HG03108 (cell line): ENCODE data around the gene MRNIP.
"Not testable (repeated sequence)": the region's sequence is repeated elsewhere in the genome, so short reads cannot be mapped to it uniquely, and the experiment has no call there.

ENCODE experiments used
- ATAC-seq: cut with Tn5 transposase; IDR thresholded peaks from one replicate; pipeline ENCODE4 v1.9.1; 2021; ENCODE audit warnings: moderate library complexity; ENCODE audit not compliant: unreplicated experiment

The MRNIP gene

DNA sequence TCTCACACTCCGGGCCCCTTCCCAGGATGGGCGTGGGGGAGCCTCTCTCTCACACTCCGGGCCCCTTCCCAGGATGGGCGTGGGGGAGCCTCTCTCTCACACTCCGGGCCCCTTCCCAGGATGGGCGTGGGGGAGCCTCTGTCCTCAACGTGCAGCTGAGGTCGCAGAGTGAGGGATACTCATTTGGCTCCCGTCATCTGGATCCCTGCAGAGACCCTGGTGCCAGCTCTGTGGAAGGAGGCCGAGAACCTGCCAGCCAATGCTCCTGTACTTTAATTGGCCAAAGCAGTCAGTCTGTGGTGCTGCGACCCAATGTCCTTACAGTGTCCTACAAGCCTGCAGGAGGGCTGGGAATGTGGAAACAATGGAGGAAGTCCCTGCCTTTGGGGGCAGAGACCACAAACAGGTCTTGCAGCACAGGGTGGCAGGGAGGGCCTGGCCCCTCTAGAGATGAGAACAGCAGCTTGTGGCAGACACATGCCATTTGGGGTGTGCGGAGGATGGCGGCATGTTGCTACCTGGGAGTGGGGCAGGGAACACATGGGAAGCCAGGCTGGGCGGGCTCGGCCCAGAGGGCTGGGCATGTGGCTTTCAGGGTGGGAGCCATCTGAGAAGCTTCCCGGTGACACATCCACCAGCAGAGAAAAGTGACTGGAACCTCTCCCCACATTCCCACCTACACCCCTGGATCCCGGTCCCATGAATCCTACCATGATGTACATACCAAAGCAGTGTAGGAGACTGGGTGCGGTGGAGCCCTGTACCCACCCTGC lies 13.6 kb upstream of the MRNIP start:
- no peak for ATAC-seq

- ATAC-seq: not testable (repeated sequence)
Measured at GRCh38 chr5:179871533-179871932, 12.9 kb upstream of the MRNIP start.

DNA sequence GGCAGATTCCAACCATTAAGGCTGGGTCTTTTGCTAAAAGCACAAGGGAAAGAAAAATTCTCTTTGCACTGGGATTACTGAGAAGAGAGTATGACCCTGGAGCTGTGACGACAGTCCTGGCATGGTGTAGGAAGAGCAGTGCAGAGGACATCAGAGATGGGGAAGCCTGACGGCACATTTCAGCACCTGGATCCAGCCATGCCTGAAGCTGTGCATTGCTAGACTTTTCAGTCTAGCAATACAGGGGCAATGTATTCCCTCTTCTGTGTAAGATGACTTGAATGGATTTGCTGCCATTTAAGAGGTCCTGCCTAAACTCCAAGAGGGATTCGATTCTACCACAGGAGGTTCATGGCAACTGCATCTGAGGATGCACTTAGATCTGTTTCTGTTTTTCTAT lies 12.3 kb upstream of the MRNIP start:
- no peak for ATAC-seq

GRCh38 chr5:179870403-179870903 lies 11.8 kb upstream of the MRNIP start:
- ATAC-seq: no peak

GRCh38 chr5:179869641-179870402 lies 11.2 kb upstream of the MRNIP start:
- ATAC-seq: no peak

DNA sequence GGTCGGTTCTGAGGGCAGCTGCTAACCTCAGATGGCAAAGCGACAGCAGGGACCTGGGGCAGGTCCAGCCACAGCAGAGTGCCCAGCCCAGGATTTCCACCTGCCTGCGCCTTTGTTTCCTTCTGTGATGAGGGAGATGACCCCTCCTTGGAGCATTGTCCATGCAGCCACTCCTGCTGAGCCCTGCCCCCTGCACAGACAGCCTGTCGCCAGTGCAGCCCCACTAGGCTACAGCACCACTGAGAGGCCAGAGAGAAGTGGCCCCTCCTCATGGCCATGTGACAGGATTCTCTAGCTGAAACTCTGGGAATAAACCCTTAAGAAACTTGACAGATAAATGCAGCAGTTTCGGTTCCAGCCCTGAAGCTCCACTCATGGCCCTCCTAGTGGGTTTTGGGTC lies 10.5 kb upstream of the MRNIP start:
- no peak for ATAC-seq

- ATAC-seq: no peak
Measured at GRCh38 chr5:179868541-179868940, 9.9 kb upstream of the MRNIP start.

GRCh38 chr5:179867476-179867875 lies 8.9 kb upstream of the MRNIP start:
- ATAC-seq: no peak

DNA sequence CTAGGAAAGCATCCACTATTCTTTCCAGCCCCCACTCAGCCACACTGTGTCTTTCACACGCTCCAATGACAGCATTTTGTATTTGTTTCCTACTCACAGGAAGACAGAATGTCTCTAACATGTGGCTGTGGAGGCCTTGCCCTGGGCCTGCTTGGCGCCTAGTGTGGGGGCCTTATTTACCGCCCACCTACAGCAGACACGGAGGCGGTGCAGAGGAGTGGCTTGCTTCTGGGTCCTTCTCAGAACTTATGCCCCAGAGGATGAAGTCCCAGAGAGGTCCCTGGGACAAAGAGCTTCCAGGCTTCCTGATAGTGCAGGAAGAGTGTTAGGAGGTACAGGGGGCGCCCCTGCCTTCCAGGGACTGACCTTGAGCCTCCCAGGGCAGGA lies 8.5 kb upstream of the MRNIP start:
- no peak for ATAC-seq

- ATAC-seq: no peak
Measured at GRCh38 chr5:179866241-179867078, 7.8 kb upstream of the MRNIP start.

DNA sequence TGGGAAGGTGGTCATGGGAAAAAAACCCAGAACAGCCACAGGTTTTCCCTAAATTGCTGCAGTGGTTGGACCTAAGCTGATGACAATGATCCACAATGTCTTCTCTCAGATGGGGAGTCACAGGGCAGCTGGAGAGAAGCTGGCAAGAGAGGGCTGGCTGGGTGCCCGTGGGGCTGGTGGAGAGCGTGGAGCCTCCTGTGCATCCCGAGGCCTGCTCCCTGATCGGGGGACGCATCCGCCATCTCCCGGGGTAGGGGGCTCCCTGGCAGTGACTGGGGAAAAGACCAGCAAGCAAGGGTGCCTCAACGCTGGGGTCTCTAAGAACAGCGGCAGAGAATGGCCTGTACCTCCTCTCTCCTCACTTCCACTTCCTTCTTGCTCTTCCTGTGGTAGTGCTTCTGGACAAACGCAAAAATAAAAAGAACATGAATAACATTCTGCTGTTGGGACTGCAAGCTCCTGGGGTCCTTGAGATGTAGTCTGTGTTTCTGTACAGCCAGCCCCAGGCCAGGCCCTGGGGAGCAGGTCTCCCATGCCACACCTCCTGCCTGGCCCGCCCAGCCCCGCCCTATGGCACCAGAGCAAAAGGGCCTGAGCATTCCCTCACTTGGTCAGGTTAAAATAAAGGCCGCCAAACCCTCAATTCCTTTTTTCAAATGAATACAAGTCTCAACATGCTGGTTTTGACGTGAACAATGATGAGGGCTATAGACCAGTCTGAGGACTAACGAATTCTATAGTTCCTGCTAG lies 7.0 kb upstream of the MRNIP start:
- ATAC-seq: no peak

DNA sequence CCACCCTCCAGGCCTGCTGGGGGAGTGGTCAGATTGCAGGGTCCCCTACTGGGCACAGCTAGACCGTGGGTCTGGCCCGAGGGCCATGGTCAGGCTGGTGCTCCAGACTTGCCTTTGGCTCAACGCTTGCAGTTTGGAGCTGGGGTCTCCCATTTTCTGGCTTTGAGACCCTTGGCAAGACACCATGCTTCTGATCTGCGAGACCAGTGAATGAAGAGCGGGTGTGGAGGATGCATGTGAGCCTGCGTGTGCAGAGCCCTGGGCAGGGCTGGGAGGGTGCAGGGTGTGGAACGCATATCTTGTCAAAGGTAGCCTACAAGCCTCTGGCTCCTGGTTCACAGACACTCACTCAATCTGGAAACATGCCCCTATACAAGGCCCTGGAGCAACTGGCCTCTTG lies 6.1 kb upstream of the MRNIP start:
- ATAC-seq: no peak

- no peak for ATAC-seq
Measured at GRCh38 chr5:179863449-179864085, 5.0 kb upstream of the MRNIP start.

DNA sequence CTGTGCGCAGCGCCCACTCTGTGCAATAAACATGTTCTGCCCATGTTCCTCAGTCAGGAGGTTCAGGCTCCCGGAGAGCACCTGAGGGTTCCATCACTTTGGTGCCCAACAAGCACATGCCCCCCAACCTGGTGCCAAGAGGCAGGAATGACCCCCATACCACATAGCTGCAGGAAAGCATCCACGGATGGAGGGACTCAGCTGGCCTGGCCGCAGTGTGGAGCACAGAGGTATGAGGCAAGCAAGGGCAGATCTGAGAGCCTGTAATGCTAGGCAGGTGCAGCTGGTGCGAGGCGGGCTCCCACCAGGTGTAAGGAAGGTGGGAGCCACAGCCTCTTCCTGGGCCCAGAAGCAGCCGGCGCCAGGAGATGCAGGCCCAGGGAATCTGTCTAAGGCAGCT lies 4.3 kb upstream of the MRNIP start:
- ATAC-seq: no peak

- no peak for ATAC-seq
Measured at GRCh38 chr5:179862296-179862695, 3.7 kb upstream of the MRNIP start.

DNA sequence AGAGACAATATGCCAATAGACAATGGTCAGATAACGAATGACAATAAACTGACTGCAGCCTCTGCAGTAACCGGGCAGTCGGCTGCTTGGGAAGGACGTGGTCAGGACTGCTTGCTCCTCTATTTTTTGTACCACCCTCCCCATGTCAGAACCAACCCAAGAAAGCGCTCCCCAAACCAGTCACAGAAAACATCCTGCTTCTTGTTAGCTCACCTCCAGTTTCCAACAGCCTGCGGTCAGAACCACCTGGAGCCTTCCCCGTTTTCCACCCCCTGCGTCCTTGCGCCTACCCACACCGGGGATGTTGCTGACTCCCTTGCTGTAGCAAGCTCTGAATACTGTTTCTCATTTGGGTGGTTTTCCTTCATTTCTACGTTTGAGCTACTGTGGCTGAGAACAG lies 1.7 kb upstream of the MRNIP start:
- ATAC-seq: no peak

DNA sequence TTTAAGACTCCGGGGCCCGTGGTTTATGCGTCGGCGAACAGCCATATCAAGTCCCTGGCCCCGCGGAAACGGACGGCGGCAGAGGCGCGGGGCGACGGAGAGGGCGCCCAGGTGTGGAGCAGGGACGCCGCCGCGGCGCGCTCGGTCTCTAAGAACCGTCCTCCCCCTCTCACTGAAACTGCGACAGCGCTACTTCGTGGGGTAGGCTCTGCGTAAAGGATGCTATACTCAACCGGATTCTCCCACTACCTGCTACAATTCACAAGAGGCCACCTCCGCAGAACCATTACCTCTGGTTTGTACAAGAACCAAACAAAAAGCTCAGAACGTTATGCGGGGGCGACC lies 404 bp downstream of the MRNIP start:
- ATAC-seq: peak; percentile 38

- ATAC-seq: no peak
Measured at GRCh38 chr5:179854356-179854755, 4.3 kb downstream of the MRNIP start.

DNA sequence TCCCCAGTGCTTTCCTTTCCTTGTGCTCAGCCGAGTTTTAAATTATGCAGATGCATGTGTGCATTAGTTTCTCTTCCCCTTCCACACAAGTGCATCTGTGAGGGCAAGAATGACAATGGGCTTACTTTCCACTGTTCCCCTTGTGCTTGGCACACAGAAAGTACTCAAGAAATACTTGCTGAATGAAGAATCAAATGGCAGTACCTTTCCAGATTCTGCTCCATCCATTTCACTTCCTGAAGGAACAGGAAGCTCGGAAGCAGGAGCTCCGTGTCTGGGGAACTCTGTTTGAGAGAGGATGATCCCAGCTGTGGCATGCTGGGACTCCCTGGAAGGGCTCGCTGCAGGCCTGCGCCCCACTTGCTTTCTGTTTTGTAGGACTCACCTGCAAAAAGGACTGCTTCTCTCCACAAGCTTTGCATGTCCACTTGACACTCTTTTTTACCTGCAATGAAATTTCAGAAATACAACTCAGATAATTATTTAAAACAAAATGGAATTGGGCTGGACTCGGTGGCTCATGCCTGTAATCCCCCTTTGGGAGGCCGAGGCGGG lies 5.5 kb downstream of the MRNIP start:
- peak; percentile 82 for ATAC-seq

GRCh38 chr5:179841621-179842020 lies 17.0 kb downstream of the MRNIP start:
- no peak for ATAC-seq
